ENCODE measurements around the gene NUP62. TPM values are rescaled to one million over a fixed set of nuclear protein-coding genes. Genes with fewer than 3 reads are reported as not detected.

The NUP62 gene
- total and polyA plus RNA-seq, 12 donors: 13.2 to 48.1 (median 32.7) TPM

DNA sequence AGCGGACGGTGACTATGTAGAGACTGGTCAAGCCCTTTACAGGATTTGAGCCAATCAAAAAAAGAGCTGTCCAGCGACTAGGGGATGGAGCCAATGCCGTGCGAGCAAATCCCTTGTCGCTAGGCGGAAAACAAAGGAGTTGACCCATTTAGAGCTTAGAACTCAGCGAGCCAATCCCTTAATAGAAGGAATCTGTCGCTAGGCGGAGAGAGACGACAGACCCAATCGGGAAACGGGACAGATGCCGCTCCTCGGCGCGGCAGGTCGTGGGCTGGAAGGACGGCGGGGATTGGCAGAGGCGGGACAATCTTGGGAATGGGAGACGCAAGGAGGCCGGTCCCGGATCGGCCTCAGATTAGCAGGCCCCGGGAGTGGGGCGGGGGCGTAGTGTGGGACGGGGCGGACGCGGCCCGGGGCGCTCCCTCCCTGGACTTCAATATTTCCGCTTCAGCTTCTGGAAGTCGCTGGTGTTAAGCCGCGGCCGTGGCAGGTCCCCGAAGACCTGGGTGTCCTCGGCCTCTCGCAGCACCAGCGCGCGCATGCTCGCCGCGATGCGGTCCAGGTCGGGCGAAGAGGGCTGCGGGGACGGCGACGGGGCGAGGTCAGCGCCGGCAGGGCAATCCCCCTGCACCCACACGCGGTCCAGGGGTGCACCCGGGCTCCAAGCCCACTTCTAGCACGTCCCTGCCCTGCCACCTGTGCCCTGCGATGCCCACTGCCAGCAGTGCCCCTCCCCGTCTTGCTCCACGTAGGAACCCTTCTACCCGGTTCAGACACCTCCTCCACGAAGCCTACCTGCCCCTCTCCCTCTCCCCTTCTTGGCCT is 59.6 kb downstream of the NUP62 start:
- Histone ChIP-seq H3K27ac (peak overlapping the region; percentile 88 to 98 (median 94)), H3K4me1 (peaks cover 20 to 61% (median 49%) of the 10 kb centered on the region in 9 donors), H3K4me3 (peak overlapping the region; percentile 41 to 73 (median 60)), H3K36me3 (peaks cover 0 to 28% (median 4%) of the 10 kb centered on the region in 9 donors), H3K27me3 (no peaks in the 10 kb centered on the region), H3K9me3 (no peaks in the 10 kb centered on the region)
- TF ChIP-seq, protein P1, sequence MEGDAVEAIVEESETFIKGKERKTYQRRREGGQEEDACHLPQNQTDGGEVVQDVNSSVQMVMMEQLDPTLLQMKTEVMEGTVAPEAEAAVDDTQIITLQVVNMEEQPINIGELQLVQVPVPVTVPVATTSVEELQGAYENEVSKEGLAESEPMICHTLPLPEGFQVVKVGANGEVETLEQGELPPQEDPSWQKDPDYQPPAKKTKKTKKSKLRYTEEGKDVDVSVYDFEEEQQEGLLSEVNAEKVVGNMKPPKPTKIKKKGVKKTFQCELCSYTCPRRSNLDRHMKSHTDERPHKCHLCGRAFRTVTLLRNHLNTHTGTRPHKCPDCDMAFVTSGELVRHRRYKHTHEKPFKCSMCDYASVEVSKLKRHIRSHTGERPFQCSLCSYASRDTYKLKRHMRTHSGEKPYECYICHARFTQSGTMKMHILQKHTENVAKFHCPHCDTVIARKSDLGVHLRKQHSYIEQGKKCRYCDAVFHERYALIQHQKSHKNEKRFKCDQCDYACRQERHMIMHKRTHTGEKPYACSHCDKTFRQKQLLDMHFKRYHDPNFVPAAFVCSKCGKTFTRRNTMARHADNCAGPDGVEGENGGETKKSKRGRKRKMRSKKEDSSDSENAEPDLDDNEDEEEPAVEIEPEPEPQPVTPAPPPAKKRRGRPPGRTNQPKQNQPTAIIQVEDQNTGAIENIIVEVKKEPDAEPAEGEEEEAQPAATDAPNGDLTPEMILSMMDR (IDR thresholded peaks at IDR 0.05): peak in 3 of 9 donors; percentile 14 to 24 (median 16)
- ATAC-seq: peak; percentile 77 to 91 (median 84)
- peak; percentile 96 to 98 for DNase-seq
- intact Hi-C loops (cut with DNase I): loop anchor here in 5 of 10 donors (2.0 to 10.0 kb wide), 4 partner anchors 51 to 355 kb away; partner anchors contain the start of genes MED25 (in 5 of the 5), FCGRT (in 1 of the 5) and PRMT1 (in 1 of the 5)
- WGBS, 2 donors: 1% methylated on average over 67 of the region's 67 CpGs

DNA sequence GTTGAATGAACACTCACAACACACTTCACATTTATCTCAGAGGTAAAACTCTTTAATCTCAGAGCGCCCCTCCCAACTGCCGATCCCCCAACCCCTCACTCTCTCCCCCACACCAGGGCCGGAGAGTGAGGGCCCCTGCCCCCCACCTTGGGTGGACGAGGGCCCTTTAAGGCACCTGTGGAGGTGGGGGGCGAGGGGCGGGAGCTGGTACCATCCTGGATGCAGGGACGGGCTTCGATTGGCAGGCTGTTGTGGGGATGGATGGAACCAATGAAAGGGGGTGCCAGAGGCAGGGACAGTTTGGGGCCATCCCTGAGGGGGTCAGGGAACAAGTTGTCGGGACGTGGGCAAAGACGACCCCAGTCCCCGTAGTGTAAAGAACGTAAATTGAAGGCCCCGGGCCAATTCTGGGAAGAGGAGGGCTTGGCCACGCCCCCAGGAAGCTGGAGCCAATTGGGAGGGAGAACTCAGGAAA is 60.3 kb downstream of the NUP62 start:
- WGBS, 2 donors: 2% methylated on average over 15 of the region's 15 CpGs
- Histone ChIP-seq H3K27me3 (no peaks in the 10 kb centered on the region), H3K4me1 (peaks cover 20 to 55% (median 48%) of the 10 kb centered on the region in 9 donors), H3K27ac (peak overlapping the region; percentile 46 to 96 (median 88)), H3K4me3 (peak overlapping the region in 9 of 10 donors; percentile 4 to 73 (median 58)), H3K36me3 (peaks cover 0 to 28% (median 4%) of the 10 kb centered on the region in 9 donors), H3K9me3 (no peaks in the 10 kb centered on the region)
- peak; percentile 1 to 28 (median 15) for ATAC-seq
- TF ChIP-seq, protein P1 (IDR thresholded peaks at IDR 0.05): no peak
- intact Hi-C loops (cut with DNase I): loop anchor here in 5 of 10 donors (2.0 to 10.0 kb wide), 4 partner anchors 50 to 354 kb away; partner anchors contain the start of genes MED25 (in 5 of the 5), FCGRT (in 1 of the 5) and PRMT1 (in 1 of the 5)
- peak in 1 of 2 donors; percentile 91 for DNase-seq

DNA sequence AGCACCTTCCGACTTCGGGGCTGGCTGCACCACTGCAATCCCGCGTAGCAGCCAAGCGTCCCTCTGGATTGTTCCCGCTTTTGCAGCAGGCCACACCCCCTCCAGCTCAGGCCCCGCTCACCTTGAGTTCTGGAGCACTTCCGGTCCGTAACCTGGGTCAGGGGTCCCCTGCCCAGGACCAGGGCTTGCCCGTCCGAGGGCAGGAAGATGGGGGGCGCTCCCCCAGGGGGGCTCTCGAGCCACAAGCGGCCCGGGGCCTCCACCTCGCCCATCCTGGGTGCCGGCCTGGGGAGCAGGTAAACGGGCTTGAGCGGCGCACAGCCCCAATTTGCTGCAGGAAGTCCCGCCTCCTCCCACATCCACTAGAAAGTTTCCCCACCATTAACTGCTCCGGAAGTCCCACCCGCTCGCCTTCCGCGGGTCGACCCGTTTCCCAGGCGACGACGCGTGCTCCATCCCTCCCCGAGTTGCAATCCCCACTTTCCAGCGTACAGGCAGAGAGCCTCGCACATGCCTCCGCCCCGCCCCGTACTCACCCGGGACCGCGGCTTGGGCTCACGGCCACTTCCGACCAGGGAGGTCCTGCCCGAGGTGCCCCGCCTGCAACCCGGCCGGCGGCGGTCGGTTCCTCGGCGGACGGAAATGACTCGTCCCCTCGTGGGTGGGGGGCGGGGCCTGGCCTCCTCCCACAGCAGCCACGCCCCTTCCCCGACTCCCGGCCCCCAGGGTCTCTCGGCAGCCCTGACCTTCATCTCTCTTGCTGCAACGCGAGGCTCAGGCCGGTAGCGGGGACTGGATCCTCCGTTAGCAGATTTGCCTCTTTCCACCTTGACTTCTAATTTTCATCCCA is 62.1 kb downstream of the NUP62 start, which contains the start of gene PNKP:
Gene PNKP, minus strand, starts transcription at position 644 of the 850 bp plus-strand sequence. Its CDS starts 372 bp downstream, at position 272.
- H3K36me3 ChIP-seq: peaks cover 0 to 44% (median 7%) of the 10 kb centered on the region in 9 donors
- ATAC-seq: peak; percentile 62 to 76 (median 68)
- H3K9me3 ChIP-seq: no peaks in the 10 kb centered on the region
- DNase-seq: peak; percentile 87 to 91
- peak within 1 kb of the TSS; percentile 58 to 86 (median 72) for H3K4me3 ChIP-seq
- intact Hi-C loops (cut with DNase I): loop anchor here in 5 of 10 donors (5.0 to 10.0 kb wide), 3 partner anchors 50 to 352 kb away; partner anchors contain the start of genes MED25 (in 4 of the 5), FCGRT (in 1 of the 5) and PRMT1 (in 1 of the 5)
- WGBS, 2 donors: 0% methylated on average over 65 of the region's 65 CpGs
- no peaks in the 10 kb centered on the region for H3K27me3 ChIP-seq
- H3K27ac ChIP-seq: peak within 1 kb of the TSS; percentile 55 to 96 (median 90)
- peaks cover 20 to 54% (median 48%) of the 10 kb centered on the region in 9 donors for H3K4me1 ChIP-seq
- TF ChIP-seq, protein P1 (IDR thresholded peaks at IDR 0.05): no peak

Data from heart right ventricle (tissue), 16 donors.